Tibial nerve (tissue), 3 donors: ENCODE results near the gene TOE1.

ENCODE experiments used
- POLR2A ChIP-seq, 2 donors: fragments of 450-650 bp; IDR thresholded peaks; one replicate each; pipeline ENCODE4 v1.6.1; 2017; ENCODE audit warnings: antibody characterized with exemption in 2 of 2, mild to moderate bottlenecking in 2 of 2, moderate library complexity in 2 of 2
- TF ChIP-seq, protein P1 (sequence below), 5 experiments: fragments of 200-600 bp in 3 of 5; fragments of 450-650 bp in 2 of 5; sonication (generic) in 3 of 5; IDR thresholded peaks; one replicate each; pipeline ENCODE4 v1.5.1; 2016 to 2019; ENCODE audit warnings: antibody characterized with exemption in 5 of 5, mild to moderate bottlenecking in 3 of 5, moderate library complexity in 2 of 5

DNA sequence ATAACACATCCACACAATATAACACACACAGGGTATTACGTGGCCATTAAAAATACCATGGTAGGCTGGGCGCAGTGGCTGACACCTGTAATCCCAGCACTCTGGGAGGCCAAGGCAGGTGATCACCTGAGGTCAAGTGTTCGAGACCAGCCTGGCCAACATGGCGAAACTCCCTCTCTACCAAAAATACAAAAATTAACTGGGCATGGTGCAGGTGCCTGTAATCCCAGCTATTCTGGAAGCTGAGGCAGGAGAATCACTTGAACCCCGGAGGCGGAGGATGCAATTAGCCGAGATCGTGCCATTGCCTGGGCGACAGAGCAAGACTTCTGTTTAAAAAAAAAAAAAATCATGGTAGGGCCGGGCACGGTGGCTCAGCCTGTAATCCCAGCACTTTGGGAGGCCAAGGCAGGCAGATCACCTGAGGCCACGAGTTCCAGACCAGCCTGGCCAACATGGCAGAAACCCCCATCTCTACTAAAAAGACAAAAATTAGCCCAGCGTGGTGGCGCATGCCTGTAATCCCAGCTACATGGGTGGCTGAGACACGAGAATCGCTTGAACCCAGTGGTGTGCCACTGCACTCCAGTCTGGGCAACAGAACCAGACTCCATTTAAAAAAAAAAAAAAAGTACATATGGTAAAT lies 37.3 kb upstream of the TOE1 start:
- TF ChIP-seq, protein P1, sequence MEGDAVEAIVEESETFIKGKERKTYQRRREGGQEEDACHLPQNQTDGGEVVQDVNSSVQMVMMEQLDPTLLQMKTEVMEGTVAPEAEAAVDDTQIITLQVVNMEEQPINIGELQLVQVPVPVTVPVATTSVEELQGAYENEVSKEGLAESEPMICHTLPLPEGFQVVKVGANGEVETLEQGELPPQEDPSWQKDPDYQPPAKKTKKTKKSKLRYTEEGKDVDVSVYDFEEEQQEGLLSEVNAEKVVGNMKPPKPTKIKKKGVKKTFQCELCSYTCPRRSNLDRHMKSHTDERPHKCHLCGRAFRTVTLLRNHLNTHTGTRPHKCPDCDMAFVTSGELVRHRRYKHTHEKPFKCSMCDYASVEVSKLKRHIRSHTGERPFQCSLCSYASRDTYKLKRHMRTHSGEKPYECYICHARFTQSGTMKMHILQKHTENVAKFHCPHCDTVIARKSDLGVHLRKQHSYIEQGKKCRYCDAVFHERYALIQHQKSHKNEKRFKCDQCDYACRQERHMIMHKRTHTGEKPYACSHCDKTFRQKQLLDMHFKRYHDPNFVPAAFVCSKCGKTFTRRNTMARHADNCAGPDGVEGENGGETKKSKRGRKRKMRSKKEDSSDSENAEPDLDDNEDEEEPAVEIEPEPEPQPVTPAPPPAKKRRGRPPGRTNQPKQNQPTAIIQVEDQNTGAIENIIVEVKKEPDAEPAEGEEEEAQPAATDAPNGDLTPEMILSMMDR (IDR thresholded peaks at IDR 0.05) = no peak
- TF ChIP-seq POLR2A (IDR thresholded peaks at IDR 0.05) = no peak
